HepG2 (cell line): Measurements from ENCODE around the gene PTPA. TPM values are rescaled to one million over a fixed set of nuclear protein-coding genes. Genes with fewer than 3 reads are reported as not detected.

Experiments used
- CBX2 ChIP-seq, 2 experiments: fragments of 200-600 bp in 1 of 2; sonication (generic); formaldehyde crosslinking in 1 of 2; IDR thresholded peaks; 2 replicates each; pipeline versions ENCODE4 v1.7.0 to v1.8.1; 2018 to 2022; ENCODE audit warnings: low read depth in 2 of 2, low read length in 1 of 2, mild to moderate bottlenecking in 1 of 2, missing genetic modification reagents in 1 of 2
- IKZF1 ChIP-seq: fragments of 450-650 bp; IDR thresholded peaks from 2 replicates; pipeline ENCODE4 v1.7.1; 2016
- JDP2 ChIP-seq: sonication (generic); formaldehyde crosslinking; IDR thresholded peaks from 2 replicates; pipeline ENCODE4 v1.8.1; 2022; ENCODE audit warnings: missing genetic modification reagents, borderline replicate concordance
- PHF5A ChIP-seq: IDR thresholded peaks from one replicate; pipeline ENCODE4 v1.6.1; 2018; ENCODE audit warnings: low read depth, missing genetic modification reagents; ENCODE audit not compliant: unreplicated experiment
- SETDB1 ChIP-seq: sonication (generic); formaldehyde crosslinking; IDR thresholded peaks from 2 replicates; pipeline ENCODE4 v1.5.1; 2020; ENCODE audit warnings: missing genetic modification reagents, mild to moderate bottlenecking, borderline replicate concordance
- SMC3 ChIP-seq: IDR thresholded peaks from 2 replicates; pipeline ENCODE4 v1.6.1; 2011; ENCODE audit warnings: low read length, improper control_type of control experiment
- YEATS4 ChIP-seq: sonication (generic); formaldehyde crosslinking; IDR thresholded peaks from 2 replicates; pipeline ENCODE4 v1.4.0; 2020; ENCODE audit warnings: missing genetic modification reagents, borderline replicate concordance
- ZNF10 ChIP-seq: sonication (generic); formaldehyde crosslinking; IDR thresholded peaks from 2 replicates; pipeline ENCODE4 v1.4.0; 2020; ENCODE audit warnings: mild to moderate bottlenecking, low read depth, missing genetic modification reagents, borderline replicate concordance
- ZNF44 ChIP-seq: sonication (generic); formaldehyde crosslinking; IDR thresholded peaks from 2 replicates; pipeline ENCODE4 v1.5.1; 2020; ENCODE audit warnings: mild to moderate bottlenecking, missing genetic modification reagents
- ZNF570 ChIP-seq: sonication (generic); formaldehyde crosslinking; IDR thresholded peaks from 2 replicates; pipeline ENCODE4 v1.4.0; 2020; ENCODE audit warnings: mild to moderate bottlenecking, missing genetic modification reagents, borderline replicate concordance
- ZZZ3 ChIP-seq: sonication (generic); formaldehyde crosslinking; IDR thresholded peaks from 2 replicates; pipeline ENCODE4 v1.4.0; 2020; ENCODE audit warnings: missing genetic modification reagents, mild to moderate bottlenecking, borderline replicate concordance
- polyA plus RNA-seq, 8 experiments: library from polyadenylated mRNA; depleted of rRNA in 3 of 8; stranded (reverse) in 7 of 8; unstranded in 1 of 8; fragments of >200 nt; fragmentation: Illumina TruSeq in 4 of 8; extraction: Trizol in 4 of 8; gene quantifications; 2 replicates each; pipeline versions ENCODE4 v1.2.1 to v1.2.3, GENCODE V29; 2011 to 2016; ENCODE audit warnings: low read depth in 4 of 8, missing spikeins in 1 of 8, mixed read lengths in 1 of 8; ENCODE audit not compliant: insufficient read depth in 1 of 8
- total RNA-seq, 5 experiments: library from RNA; depleted of rRNA; stranded (reverse); fragments of >200 nt; fragmentation: Illumina TruSeq; extraction: Trizol; gene quantifications; 2 replicates each; pipeline ENCODE4 v1.2.3, GENCODE V29; 2016; ENCODE audit warnings: low read depth in 1 of 5
- TF ChIP-seq, protein P1 (sequence below): sonication (generic); formaldehyde crosslinking; IDR thresholded peaks from 2 replicates; pipeline ENCODE4 v1.8.0; 2022; ENCODE audit warnings: mild to moderate bottlenecking, missing genetic modification reagents, moderate library complexity
- TF ChIP-seq, protein P2 (sequence below): sonication (generic); formaldehyde crosslinking; IDR thresholded peaks from 2 replicates; pipeline ENCODE4 v1.4.0; 2020; ENCODE audit warnings: missing genetic modification reagents, borderline replicate concordance
- TF ChIP-seq, protein P3 (sequence below): IDR thresholded peaks from 2 replicates; pipeline ENCODE4 v1.6.1; 2018; ENCODE audit warnings: missing genetic modification reagents
- TF ChIP-seq, protein P4 (sequence below): sonication (generic); formaldehyde crosslinking; IDR thresholded peaks from 2 replicates; pipeline ENCODE4 v1.9.0; 2021; ENCODE audit warnings: missing genetic modification reagents, borderline replicate concordance

The PTPA gene
- total and polyA plus RNA-seq, 2 of the 13 experiments (the other 11 are each of a cell fraction or from before 2014, with no cell fraction given), result 79.3 to 105 TPM

DNA sequence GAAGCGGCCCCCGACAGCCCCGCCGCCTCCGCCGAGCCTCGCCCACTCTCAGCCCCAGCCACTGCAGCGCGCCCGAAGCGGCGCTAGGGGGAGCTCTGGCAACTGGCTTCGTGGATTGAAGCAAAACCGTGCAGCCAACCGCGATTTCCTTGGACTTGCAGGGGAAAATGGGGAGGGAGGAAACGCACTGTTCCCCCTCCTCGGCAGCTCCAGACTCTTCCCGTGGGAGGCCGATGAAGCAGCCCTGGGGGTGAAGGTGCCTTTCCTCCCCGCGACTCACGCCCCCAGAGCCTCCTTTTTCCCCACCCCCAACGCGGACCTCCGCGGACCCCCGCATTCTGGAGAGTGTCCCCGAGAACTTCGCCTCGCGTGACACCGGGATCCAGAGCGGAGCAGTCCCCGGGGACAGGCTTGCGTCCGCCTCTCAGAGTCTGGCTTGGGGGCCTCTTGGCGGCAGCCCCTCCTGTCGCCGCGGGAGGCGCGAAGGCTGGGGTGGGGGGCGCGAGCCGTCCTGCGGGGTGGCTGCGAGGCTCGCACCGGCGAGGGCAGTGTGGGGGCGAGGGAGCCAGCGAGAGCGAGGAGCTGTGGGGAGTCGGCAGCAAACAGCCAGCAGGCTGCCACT is 63.0 kb downstream of the PTPA start (continued):
- TF ChIP-seq SETDB1 (CRISPR knock-in tag) (no peak), YEATS4 (CRISPR knock-in tag) (no peak), ZNF10 (CRISPR knock-in tag) (no peak), ZNF570 (CRISPR knock-in tag) (no peak), JDP2 (no peak), SMC3 (peak; percentile 50), PHF5A (CRISPR knock-in tag) (no peak), ZZZ3 (CRISPR knock-in tag) (no peak), IKZF1 (no peak), ZNF44 (CRISPR knock-in tag) (no peak), CBX2 (IDR thresholded peaks at IDR 0.05; ENCODE audit: low read depth, low read length) (no peak), CBX2 (CRISPR knock-in tag; IDR thresholded peaks at IDR 0.05; ENCODE audit: low read depth) (peak; percentile 76; the same call in 1 of the 2 replicates)
- TF ChIP-seq, protein P1, sequence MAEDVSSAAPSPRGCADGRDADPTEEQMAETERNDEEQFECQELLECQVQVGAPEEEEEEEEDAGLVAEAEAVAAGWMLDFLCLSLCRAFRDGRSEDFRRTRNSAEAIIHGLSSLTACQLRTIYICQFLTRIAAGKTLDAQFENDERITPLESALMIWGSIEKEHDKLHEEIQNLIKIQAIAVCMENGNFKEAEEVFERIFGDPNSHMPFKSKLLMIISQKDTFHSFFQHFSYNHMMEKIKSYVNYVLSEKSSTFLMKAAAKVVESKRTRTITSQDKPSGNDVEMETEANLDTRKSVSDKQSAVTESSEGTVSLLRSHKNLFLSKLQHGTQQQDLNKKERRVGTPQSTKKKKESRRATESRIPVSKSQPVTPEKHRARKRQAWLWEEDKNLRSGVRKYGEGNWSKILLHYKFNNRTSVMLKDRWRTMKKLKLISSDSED (CRISPR knock-in tag), result peak; percentile 83; the same call in 1 of the 2 replicates
- TF ChIP-seq, protein P2, sequence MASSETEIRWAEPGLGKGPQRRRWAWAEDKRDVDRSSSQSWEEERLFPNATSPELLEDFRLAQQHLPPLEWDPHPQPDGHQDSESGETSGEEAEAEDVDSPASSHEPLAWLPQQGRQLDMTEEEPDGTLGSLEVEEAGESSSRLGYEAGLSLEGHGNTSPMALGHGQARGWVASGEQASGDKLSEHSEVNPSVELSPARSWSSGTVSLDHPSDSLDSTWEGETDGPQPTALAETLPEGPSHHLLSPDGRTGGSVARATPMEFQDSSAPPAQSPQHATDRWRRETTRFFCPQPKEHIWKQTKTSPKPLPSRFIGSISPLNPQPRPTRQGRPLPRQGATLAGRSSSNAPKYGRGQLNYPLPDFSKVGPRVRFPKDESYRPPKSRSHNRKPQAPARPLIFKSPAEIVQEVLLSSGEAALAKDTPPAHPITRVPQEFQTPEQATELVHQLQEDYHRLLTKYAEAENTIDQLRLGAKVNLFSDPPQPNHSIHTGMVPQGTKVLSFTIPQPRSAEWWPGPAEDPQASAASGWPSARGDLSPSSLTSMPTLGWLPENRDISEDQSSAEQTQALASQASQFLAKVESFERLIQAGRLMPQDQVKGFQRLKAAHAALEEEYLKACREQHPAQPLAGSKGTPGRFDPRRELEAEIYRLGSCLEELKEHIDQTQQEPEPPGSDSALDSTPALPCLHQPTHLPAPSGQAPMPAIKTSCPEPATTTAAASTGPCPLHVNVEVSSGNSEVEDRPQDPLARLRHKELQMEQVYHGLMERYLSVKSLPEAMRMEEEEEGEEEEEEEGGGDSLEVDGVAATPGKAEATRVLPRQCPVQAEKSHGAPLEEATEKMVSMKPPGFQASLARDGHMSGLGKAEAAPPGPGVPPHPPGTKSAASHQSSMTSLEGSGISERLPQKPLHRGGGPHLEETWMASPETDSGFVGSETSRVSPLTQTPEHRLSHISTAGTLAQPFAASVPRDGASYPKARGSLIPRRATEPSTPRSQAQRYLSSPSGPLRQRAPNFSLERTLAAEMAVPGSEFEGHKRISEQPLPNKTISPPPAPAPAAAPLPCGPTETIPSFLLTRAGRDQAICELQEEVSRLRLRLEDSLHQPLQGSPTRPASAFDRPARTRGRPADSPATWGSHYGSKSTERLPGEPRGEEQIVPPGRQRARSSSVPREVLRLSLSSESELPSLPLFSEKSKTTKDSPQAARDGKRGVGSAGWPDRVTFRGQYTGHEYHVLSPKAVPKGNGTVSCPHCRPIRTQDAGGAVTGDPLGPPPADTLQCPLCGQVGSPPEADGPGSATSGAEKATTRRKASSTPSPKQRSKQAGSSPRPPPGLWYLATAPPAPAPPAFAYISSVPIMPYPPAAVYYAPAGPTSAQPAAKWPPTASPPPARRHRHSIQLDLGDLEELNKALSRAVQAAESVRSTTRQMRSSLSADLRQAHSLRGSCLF (CRISPR knock-in tag), result no peak
- TF ChIP-seq, protein P3, sequence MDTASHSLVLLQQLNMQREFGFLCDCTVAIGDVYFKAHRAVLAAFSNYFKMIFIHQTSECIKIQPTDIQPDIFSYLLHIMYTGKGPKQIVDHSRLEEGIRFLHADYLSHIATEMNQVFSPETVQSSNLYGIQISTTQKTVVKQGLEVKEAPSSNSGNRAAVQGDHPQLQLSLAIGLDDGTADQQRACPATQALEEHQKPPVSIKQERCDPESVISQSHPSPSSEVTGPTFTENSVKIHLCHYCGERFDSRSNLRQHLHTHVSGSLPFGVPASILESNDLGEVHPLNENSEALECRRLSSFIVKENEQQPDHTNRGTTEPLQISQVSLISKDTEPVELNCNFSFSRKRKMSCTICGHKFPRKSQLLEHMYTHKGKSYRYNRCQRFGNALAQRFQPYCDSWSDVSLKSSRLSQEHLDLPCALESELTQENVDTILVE (CRISPR knock-in tag), result 0 out of 2 replicates have a peak, but pooled peaks have one; percentile 33
- TF ChIP-seq, protein P4, sequence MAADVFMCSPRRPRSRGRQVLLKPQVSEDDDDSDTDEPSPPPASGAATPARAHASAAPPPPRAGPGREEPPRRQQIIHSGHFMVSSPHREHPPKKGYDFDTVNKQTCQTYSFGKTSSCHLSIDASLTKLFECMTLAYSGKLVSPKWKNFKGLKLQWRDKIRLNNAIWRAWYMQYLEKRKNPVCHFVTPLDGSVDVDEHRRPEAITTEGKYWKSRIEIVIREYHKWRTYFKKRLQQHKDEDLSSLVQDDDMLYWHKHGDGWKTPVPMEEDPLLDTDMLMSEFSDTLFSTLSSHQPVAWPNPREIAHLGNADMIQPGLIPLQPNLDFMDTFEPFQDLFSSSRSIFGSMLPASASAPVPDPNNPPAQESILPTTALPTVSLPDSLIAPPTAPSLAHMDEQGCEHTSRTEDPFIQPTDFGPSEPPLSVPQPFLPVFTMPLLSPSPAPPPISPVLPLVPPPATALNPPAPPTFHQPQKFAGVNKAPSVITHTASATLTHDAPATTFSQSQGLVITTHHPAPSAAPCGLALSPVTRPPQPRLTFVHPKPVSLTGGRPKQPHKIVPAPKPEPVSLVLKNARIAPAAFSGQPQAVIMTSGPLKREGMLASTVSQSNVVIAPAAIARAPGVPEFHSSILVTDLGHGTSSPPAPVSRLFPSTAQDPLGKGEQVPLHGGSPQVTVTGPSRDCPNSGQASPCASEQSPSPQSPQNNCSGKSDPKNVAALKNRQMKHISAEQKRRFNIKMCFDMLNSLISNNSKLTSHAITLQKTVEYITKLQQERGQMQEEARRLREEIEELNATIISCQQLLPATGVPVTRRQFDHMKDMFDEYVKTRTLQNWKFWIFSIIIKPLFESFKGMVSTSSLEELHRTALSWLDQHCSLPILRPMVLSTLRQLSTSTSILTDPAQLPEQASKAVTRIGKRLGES, result no peak
